Liver (tissue), 3 donors: ENCODE results near the gene PIWIL4.

ENCODE experiments used
- CTCF ChIP-seq: fragments of 150-350 bp; IDR thresholded peaks from 2 replicates; pipeline ENCODE4 v1.5.1; 2017; ENCODE audit warnings: improper control_type of control experiment, low read depth, low read length; ENCODE audit not compliant: missing input control
- EGR1 ChIP-seq, 2 donors: IDR thresholded peaks; 2 replicates each; pipeline ENCODE4 v1.6.1; 2016 to 2018; ENCODE audit warnings: antibody characterized with exemption in 2 of 2, low read depth in 2 of 2
- FOXA1 ChIP-seq: IDR thresholded peaks from 2 replicates; pipeline ENCODE4 v1.6.1; 2016; ENCODE audit warnings: antibody characterized with exemption
- GABPA ChIP-seq, 2 donors: IDR thresholded peaks in 1 of 2; conservative IDR thresholded peaks in 1 of 2; 2 replicates each; pipeline ENCODE4 v1.6.1; 2016; ENCODE audit warnings: antibody characterized with exemption in 2 of 2, mild to moderate bottlenecking in 1 of 2, moderate library complexity in 1 of 2
- HNF4A ChIP-seq, 2 donors: conservative IDR thresholded peaks; 2 replicates each; pipeline ENCODE4 v1.6.1; 2016; ENCODE audit warnings: antibody characterized with exemption in 2 of 2, mild to moderate bottlenecking in 2 of 2
- RAD21 ChIP-seq, 2 donors: IDR thresholded peaks; 2 replicates each; pipeline ENCODE4 v1.6.1; 2016; ENCODE audit warnings: antibody characterized with exemption in 2 of 2, mild to moderate bottlenecking in 2 of 2
- REST ChIP-seq: IDR thresholded peaks from 2 replicates; pipeline ENCODE4 v1.6.1; 2016; ENCODE audit warnings: antibody characterized with exemption, mild to moderate bottlenecking
- RXRA ChIP-seq, 2 donors: IDR thresholded peaks; 2 replicates each; pipeline ENCODE4 v1.6.1; 2017 to 2018; ENCODE audit warnings: antibody characterized with exemption in 2 of 2, mild to moderate bottlenecking in 1 of 2
- SP1 ChIP-seq: IDR thresholded peaks from 2 replicates; pipeline ENCODE4 v1.6.1; 2018; ENCODE audit warnings: antibody characterized with exemption, mild to moderate bottlenecking
- TAF1 ChIP-seq: conservative IDR thresholded peaks from 2 replicates; pipeline ENCODE4 v1.6.1; 2016; ENCODE audit warnings: antibody characterized with exemption, mild to moderate bottlenecking
- TF ChIP-seq, protein P1 (sequence below): IDR thresholded peaks from 2 replicates; pipeline ENCODE4 v1.6.1; 2016; ENCODE audit warnings: antibody characterized with exemption
- donor health status: healthy.
- donor health status: healthy.

GRCh38 chr11:94533206-94533605 is 34.0 kb upstream of the PIWIL4 start:
- TF ChIP-seq CTCF (no peak), EGR1 (IDR thresholded peaks at IDR 0.05; ENCODE audit: low read depth in 2 of 2) (no peak), RAD21 (IDR thresholded peaks at IDR 0.05) (no peak), RXRA (IDR thresholded peaks at IDR 0.05) (no peak), SP1 (no peak), FOXA1 (no peak), HNF4A (conservative IDR thresholded peaks at IDR 0.05) (no peak), TAF1 (no peak), GABPA (IDR thresholded peaks at IDR 0.05 in 1 of 2, conservative IDR thresholded peaks at IDR 0.05 in 1 of 2) (no peak), REST (no peak)
- TF ChIP-seq, protein P1, sequence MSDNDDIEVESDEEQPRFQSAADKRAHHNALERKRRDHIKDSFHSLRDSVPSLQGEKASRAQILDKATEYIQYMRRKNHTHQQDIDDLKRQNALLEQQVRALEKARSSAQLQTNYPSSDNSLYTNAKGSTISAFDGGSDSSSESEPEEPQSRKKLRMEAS = no peak
